GM21390 (cell line): ENCODE results near the gene ETFA.

Experiments used
- ATAC-seq: cut with Tn5 transposase; IDR thresholded peaks from one replicate; pipeline ENCODE4 v1.9.1; 2021; ENCODE audit not compliant: unreplicated experiment

ETFA gene

DNA sequence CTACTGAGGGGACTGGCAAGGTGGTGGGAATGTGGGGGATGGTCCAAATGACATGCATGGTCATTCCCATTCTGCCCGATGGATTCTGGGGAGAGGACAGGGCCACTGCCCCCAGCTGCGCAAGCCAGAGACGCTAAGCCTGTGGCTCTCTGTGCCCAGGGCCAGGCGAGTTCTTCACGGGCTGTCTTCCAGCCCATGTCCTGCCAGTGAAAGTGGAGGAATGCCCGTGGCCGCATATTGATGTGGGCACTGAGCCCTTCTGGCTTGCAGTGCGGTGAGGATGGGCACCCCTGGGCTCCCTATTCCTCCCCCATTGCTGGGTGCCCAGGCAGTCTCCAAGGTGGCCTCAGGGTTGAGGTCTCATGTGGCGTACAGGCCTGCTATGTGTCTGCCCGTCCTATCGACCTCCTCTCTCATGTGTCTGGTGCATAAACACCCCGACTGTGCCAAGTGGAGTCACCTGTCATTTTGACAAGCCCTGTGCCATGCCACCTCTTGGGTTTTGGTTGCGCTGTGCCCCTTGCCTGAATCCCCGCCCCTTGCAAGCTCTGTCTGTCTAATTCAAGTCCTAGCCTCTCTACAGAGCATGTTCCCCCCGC, 134.7 kb downstream of the ETFA start:
- ATAC-seq = no peak

DNA sequence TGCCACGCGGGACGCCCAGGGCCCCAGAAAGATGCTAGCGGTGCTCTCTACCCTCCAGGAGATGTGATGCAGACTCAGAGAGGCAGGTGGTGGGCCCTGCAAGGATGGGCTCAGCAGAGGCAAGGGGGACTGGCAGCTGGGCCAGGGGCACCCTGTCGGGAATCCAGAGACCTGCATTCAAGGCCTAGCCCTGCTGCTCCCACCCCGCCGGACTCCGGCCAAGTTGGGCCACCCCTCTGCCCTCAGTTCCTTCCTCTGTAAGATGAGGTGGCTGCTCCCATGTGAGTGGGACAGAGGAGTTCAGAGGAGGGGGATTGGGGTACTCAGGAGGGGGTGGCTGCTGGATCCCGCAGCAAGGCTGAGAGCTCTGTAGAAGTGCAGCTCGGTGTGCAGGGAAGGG, 135.2 kb downstream of the ETFA start:
- no peak for ATAC-seq

DNA sequence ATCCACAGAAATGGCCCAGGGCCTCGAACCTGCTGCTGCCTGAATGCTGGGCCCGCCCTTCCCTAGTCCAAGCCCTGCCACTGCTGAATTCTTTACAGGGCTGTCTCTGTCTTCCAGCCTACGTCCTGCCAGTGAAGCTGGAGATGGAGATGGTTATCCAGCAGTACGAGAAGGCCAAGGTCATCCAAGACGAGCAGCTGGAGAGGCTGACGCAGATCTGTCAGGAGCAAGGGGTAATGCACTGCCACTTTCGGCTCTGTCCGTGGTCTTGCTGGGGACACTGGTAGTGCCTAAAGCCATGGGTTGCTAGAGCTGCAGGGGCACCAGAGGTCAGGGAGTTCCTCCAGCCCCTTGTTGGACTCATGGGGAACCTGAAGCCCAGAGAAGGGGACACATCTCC, 135.8 kb downstream of the ETFA start:
- ATAC-seq = no peak

DNA sequence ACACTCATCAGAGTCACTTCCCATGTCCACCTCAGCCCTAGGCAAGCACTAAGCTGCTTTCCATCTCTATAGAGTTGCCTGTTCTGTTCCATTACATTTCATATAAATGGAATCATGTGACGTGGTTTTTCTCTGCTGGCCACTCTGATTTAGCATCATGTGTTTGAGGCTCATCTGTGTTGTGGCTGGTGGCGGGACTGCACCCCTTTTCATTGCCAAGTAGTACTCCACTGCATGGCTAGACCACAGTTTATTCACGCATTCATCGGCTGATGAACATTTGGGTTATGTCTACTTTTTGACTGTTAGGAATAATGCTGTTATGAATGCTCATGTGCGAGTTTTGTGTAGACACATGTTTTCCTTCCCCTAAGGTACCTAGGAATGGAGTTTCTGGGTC, 136.6 kb downstream of the ETFA start:
- ATAC-seq = no peak

DNA sequence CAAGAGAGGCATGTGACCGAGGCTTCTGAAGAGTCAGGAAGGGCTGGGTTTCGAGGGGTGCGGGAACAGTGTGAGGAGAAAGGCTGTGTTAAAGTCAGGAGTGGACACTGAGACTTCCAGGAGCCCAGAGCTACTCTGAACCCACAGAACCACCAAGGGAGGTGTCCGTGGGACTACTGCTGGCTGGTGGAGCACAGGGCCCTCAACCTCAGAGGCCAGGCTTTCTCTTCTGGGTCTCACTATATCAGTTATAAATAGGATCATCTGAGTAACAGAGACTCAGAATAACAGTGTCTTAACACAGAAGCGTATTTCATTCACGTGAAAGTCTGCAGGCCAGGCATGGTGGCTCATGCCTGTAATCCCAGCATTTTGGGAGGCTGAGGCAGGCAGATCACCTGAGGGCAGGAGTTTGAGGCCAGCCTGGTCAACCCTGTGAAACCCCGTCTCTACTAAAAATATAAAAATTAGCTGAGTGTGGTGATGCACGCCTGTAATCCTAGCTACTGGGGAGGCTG, 137.9 kb downstream of the ETFA start:
- no peak for ATAC-seq

DNA sequence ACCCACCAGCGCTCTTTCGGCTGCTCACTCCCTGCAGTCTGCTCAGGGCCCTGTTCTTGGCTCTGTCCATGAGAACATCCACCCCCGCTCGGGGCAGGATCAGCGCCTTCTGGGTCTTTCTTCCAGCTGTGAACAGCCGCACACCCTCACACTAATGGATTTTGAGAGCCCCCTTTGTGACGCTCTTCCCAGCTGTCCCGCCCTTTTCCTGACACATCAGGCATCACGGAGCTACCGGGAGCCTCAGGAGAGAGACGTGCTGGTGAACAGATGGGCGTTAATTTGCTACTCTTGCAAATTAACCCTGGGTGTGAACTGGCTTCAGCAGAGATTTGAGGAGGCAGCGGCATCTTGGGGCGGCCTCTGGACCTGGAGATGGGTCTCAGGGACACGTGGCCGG, 138.5 kb downstream of the ETFA start:
- no peak for ATAC-seq

DNA sequence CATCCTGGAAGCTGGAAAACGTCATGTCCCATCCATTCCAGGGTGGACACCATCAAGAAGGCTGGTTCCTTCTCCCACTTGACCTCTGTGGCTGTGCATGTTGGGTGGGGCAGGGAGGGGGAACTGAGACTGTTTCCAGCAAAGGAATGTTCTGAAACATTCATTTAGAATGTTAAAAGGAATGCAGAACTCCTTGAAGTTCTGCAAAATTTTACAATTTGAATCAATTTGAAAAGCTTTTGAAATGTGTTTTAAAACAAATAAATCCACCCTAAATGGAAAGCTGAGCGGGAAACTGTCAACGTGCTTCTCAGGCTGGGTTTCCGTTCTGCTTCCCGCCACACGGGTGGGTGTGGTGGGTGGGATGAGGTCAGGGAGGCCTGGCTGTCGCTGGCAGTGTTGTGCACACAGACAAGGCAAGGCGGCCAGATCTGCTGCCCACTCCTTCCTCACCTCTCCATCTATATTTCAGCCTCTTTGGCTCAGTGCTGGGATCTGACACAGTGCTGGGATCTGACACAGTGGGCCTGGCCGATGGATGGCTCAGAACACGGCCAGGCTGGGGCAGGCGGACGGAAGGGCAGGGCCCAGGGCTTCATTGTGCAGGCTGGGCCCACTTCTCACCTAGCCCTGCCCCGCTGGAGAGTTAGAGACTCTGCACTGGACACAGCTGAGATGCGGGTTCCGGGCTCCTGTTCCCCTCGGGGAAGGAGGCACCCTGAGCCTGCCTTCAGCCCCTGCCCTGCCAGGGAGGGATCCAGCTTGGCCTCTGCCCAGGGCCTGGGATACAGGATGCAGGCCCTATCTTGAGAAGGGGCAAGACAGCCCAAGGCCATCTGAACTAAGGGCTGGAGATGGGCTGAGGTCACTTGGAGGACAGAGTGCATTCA, 141.1 kb downstream of the ETFA start:
- no peak for ATAC-seq

DNA sequence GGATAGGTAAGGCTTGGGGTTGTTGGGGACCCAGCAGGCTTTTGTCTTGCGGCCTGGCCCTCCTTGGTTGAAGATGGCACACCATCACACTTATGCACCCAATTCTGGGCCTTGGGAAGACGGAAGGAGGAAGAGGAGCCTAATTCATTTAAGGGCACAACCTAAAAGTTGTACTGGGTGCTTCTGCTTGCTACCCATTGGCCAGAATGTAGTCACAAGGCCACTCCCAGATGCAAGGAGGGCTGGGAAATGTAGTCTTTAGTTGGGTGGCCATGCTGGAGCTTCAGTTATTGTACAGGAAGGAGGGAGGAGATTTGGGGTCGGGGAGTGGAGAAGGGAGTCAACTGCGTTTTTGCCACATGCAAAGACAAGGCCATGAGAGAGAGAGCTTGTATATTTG, 142.3 kb downstream of the ETFA start:
- no peak for ATAC-seq

DNA sequence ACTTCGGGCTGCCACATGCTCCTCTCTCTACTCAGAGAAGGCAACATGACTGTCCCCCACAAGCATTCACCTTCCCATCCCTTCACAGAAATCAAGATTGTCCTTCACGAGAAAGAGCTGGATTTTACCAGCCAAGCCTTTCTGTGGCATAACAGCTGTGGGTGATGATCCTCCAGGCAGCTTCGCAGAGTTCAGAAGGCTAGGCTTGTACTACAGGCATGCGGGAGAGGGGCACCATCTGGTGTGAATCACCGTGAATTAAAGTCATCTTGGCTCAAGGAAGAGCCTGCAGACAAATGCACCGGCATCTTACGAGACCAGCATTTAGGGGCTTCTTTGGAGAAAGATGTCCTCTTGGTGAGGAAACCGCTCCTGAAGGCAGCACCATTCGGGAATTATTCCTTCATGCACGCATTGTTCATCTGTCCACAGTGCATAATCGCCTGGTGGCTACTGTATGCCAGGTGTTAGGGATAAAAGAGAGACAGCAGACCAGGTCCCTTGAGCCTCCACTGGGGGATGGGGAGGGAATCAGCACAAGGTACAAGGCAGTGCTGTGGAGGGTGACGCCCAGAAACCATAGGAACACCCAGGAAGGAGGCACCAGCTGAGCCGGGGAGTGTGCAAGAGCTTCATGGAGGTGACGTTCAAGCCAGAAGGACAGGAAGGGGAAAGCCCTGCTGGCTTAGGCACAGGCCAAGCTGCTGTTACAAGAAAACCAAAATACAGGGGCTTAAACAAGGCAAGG, 142.9 kb downstream of the ETFA start:
- ATAC-seq = no peak

DNA sequence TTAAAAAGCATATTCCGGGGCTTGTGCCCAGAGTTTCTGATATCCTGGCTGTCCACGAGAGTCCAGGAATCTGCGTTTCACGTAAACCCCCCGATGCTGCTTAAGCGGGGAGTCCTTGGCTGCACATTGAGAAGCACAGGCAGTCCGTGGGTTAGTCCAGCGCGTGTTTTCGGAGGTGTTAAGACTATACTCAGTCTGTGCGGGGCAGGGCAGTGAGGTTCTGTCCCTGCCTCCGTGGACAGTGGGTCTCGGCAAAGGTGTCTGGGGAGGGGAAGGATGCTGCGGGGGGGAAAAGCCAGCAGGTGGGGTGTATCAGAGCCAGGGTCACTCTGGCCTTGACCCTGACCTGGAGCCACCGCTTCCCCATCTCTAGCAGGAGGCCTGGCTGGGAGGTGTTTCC, 145.3 kb downstream of the ETFA start:
- no peak for ATAC-seq
